SK-N-MC (cell line): ENCODE measurements around the gene SMIM20.

Experiments
- EZH2 ChIP-seq: fragments of 200-600 bp; sonication (generic); IDR thresholded peaks from one replicate; pipeline ENCODE4 v1.6.1; 2017; ENCODE audit warnings: antibody characterized with exemption
- POLR2AphosphoS5 ChIP-seq: IDR thresholded peaks from 2 replicates; pipeline ENCODE4 v1.6.1; 2012; ENCODE audit warnings: mild to moderate bottlenecking, low read depth, low read length, borderline replicate concordance

GRCh38 chr4:25915353-25915705 is 1.3 kb downstream of the SMIM20 start:
- TF ChIP-seq EZH2, result no peak
- no peak for TF ChIP-seq POLR2AphosphoS5
